ENCODE data around the gene CNGA3.

GRCh38 chr2:98396745-98397355 lies 50.6 kb downstream of the CNGA3 start:
- no peak for TF ChIP-seq CTCF (conservative IDR thresholded peaks at IDR 0.05; ENCODE audit: low read length)
- TF ChIP-seq EZH2phosphoT487 (IDR thresholded peaks at IDR 0.05; ENCODE audit: borderline replicate concordance, low read depth, low read length), result no peak

Data from OCI-LY7 (cell line).